ENCODE data around the gene CYP4F3.
A peak's percentile ranks its signal among the peaks of the same experiment; 100 is the strongest.
"Not testable (repeated sequence)": the region's sequence is repeated elsewhere in the genome, so short reads cannot be mapped to it uniquely, and the experiment has no call there.

The CYP4F3 gene

DNA sequence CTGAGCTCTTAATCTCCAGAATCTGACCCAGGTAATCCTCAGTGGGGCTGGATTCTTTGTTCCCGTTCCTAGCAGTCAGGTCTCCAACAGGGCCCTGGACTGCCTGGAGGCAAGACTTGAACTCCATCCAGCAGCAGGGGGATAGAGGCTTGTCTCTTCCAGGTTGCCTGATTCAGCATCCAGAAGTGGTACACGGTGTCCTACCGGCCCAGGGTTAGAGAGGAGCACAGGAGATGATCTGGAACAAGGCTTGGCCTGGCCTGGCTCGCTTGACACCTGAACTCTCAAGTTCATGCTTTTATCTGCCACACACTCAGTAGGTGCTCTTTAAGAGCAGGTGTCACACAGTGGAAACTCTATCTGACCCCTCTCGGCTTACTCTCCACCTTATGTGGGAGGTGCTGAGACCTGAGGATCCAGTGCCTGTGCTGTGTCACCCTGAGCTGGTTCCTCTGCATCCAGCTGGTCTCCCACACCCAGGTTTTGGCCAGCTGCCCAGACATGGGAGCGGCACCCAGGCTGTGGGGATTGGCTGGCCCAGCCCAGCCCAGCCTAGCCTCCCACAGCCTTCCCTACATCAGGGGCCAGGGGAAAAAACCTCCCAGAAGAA, at the start of gene CYP4F3:
TSS of gene CYP4F3 (plus strand) at position 604 of the 610 bp plus-strand sequence. CDS start 519 bp downstream, outside the sequence.
- no peak for DNase-seq (ENCODE audit: low read depth)

- no peak for DNase-seq (ENCODE audit: low read depth)
Observed at GRCh38 chr19:15591796-15592195, 48.9 kb upstream of the CYP4F3 start.

- not testable (repeated sequence) for DNase-seq (ENCODE audit: low read depth)
Observed at GRCh38 chr19:15592506-15592905, 48.2 kb upstream of the CYP4F3 start.

- not testable (repeated sequence) for DNase-seq (ENCODE audit: low read depth)
Observed at GRCh38 chr19:15593766-15594165, 46.9 kb upstream of the CYP4F3 start.

DNA sequence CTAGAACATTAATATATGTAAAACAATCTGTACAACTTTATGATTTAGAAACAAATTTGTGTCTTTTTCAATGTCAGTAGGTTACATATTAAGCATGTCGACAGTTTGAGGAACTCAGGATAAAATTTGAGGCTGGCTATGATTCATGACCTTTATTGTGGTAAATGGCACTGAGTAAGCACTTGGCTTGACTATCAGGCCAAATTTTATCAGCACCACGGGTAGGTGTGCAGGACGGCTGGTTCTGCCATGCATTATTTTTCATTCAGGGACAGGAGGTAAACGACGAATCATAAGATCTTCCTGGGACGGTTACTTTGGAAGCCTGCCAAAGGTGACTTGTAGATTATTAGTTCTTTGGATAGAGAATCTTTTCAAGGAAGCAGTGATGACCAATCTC, 45.6 kb upstream of the CYP4F3 start:
- DNase-seq (ENCODE audit: low read depth): no peak

DNA sequence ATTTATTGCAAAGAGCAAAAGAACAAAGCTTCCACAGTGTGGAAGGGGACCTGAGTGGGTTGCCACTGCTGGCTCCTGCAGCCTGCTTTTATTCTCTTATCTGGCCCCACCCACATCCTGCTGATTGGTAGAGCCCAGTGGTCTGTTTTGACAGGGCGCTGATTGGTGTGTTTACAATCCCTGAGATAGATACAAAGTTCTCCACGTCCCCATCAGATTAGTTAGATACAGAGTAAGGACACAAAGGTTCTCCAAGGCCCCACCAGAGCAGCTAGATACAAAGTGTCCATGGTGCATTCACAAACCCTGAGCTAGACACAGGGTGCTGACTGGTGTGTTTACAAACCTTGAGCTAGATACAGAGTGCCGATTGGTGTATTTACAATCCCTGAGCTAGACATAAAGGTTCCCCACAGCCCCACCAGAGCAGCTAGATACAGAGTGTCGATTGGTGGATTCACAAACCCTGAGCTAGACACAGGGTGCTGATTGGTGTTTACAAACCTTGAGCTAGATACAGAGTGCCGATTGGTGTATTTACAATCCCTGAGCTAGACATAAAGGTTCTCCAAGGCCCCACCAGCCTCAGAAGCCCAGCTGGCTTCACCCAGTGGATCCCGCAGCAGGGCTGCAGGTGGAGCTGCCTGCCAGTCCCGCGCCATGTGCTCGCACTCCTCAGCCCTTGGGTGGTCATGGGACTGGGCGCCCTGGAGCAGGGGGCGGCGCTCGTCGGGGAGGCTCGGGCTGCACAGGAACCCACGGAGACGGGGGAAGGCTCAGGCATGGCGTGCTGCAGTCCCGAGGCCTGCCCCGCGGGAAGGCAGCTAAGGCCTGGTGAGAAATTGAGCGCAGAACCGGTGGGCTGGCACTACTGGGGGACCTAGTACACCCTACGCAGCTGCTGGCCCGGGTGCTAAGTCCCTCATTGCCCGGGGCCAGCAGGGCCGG, 32.4 kb upstream of the CYP4F3 start:
- not testable (repeated sequence) for DNase-seq (ENCODE audit: low read depth)

- no peak for DNase-seq (ENCODE audit: low read depth)
Observed at GRCh38 chr19:15609261-15609660, 31.4 kb upstream of the CYP4F3 start.

- no peak for DNase-seq (ENCODE audit: low read depth)
Observed at GRCh38 chr19:15612342-15612741, 28.4 kb upstream of the CYP4F3 start.

- DNase-seq (ENCODE audit: low read depth): no peak
Observed at GRCh38 chr19:15613338-15613737, 27.4 kb upstream of the CYP4F3 start.

- DNase-seq (ENCODE audit: low read depth): no peak
Observed at GRCh38 chr19:15614507-15615379, 26.0 kb upstream of the CYP4F3 start, which contains the start of gene CYP4F8. Gene CYP4F8 (plus strand): TSS chr19:15615218. CDS start chr19:15615617, 399 bp downstream.

GRCh38 chr19:15615526-15615925, 25.2 kb upstream of the CYP4F3 start:
- no peak for DNase-seq (ENCODE audit: low read depth)

DNA sequence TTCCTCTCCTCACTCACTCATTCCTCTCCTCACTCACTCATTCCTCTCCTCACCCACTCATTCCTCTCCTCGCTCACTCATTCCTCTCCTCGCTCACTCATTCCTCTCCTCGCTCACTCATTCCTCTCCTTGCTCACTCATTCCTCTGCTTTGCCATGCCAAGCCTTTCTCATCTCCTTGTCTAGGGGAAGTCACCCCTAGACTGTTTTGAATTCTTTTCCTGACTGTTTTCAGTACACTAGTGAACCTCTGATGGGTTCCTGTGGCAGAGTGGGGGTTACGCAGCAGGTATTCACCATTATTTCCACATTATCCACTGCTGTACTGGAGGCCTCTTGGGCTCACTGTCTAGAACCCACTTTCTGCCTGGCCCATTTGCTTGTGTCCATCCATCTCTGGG, 24.5 kb upstream of the CYP4F3 start:
- DNase-seq (ENCODE audit: low read depth): no peak

- no peak for DNase-seq (ENCODE audit: low read depth)
Observed at GRCh38 chr19:15616627-15617270, 23.9 kb upstream of the CYP4F3 start.

DNA sequence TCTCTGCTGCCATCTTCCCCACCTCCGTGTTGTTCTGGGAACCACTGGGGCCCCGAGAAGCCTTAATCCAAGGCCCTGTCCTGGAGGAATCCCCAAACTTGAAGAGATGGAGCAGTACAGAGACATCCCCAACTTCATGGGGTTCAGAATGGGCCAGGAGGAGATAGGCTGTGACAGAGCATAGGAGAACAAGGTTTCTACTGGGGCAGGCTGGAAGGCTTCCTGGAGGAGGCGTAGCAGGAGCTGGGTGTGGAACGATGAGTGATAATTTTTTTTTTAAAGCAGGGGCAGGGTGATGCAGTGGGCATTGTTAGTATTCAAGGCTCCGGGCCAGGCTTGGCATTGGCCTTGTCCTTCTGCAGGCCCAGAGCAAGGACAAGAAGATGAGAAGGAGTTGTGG, 22.4 kb upstream of the CYP4F3 start:
- DNase-seq (ENCODE audit: low read depth): no peak

DNA sequence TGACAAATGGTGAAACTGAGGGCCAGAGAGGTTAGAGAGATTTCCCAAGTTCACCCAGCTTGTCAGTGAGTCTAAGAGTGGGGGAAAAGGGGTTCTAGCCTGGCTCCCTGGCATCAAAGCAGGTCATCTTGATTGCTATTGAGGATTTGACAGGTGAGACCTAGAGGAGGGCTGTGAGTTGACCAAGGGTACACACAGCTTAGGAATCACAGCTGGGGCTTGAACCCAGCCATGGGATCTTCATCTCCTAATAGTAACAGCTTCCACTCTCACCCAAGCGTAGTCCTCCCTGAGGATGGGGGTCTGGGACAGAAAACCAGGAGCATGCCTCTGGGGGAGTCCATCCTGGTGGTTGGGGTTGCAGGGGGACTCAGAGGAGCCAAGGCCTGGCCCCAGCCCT, 18.9 kb upstream of the CYP4F3 start:
- no peak for DNase-seq (ENCODE audit: low read depth)

DNA sequence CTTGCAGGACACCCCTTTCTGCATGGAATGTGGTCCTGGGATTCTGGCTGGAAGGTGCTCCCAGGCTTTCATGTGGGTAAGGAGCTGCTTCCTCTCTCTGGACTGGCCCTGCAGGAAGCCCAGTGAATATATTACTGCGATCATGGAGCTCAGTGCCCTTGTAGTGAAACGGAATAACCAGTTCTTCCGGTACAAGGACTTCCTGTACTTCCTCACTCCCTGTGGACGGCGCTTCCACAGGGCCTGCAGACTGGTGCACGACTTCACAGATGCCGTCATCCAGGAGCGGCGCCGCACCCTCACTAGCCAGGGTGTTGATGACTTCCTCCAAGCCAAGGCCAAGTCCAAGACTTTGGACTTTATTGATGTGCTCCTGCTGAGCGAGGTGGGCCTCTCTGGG, 17.7 kb upstream of the CYP4F3 start:
- DNase-seq (ENCODE audit: low read depth): no peak

- DNase-seq (ENCODE audit: low read depth): no peak
Observed at GRCh38 chr19:15623711-15624318, 16.9 kb upstream of the CYP4F3 start.

GRCh38 chr19:15628236-15629002, 12.3 kb upstream of the CYP4F3 start:
- DNase-seq (ENCODE audit: low read depth): no peak

DNA sequence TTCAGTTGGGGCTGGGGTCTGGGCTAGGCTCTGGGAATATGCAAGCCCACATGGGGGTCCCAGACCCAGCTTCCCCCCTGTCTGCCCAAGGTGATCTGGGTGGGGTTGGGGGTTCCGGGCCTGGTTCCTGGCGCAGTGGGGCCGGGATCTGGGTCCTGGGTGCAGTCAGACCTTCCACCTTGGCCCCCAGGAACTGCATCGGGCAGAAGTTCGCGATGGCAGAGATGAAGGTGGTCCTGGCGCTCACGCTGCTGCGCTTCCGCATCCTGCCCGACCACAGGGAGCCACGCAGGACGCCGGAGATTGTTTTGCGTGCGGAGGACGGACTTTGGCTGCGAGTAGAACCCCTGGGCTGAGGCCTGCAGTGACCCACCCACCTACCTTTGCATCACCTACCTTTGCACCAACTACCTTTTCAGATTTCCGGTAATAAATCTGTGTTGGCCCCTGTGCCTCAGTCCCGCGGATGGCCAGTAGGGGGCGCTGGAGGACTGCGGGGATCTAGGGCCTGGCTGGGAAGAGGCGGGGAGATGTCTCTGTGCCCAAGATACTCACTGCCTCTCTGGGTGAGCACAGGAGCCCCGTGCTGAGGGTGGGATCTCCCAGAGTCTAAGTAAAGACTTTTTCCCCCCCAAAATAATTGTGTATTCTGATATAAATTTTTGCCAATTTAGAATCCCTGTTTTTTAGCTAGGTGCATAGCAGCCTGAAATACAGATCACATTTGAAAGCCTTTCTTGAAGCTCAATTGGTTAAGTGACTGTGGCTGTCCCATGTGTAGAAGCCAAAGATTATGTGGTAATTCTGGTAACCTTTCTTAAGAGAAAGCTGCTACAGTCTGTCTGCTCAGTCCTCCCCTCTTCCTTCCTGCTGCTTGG, 11.5 kb upstream of the CYP4F3 start:
- peak; percentile 3 for DNase-seq (ENCODE audit: low read depth)
